HG03108 (cell line): ENCODE results near the gene ZNF674.

Source experiments
- ATAC-seq: cut with Tn5 transposase; IDR thresholded peaks from one replicate; pipeline ENCODE4 v1.9.1; 2021; ENCODE audit warnings: moderate library complexity; ENCODE audit not compliant: unreplicated experiment

The ZNF674 gene

GRCh38 chrX:46545111-46546005 is at the start of gene ZNF674:
ZNF674 (minus strand) TSS chrX:46545421; CDS start chrX:46542087, 3,334 bp downstream.
- peak; percentile 87 for ATAC-seq

- ATAC-seq = no peak
These were observed 44.9 kb upstream of the ZNF674 start for GRCh38 chrX:46589977-46590723.

GRCh38 chrX:46588263-46588662 is 43.0 kb upstream of the ZNF674 start:
- ATAC-seq = no peak

DNA sequence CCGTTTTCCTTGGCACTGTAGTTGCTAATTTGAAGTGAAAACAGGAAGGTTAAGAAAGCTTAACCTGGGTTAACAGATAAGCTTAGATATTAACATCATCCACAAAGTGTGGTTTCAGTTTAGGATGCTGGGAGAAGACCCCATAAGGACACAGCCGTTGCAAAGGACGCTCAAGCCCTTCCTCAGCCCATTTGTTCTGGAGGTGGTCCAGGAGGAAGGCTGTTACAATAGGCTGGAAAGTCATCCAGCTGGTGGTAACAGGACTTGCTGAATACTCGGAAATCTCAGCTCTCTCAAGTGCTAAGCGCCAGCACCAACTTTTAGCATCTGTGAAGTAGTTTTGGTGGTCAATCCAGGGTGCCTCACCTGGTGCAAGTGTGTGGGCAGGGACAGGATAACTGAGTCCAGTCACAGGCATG is 42.5 kb upstream of the ZNF674 start:
- no peak for ATAC-seq

- peak; percentile 72 for ATAC-seq
These were observed 41.9 kb upstream of the ZNF674 start for GRCh38 chrX:46587158-46587557.

- no peak for ATAC-seq
These were observed 39.5 kb upstream of the ZNF674 start for GRCh38 chrX:46584736-46585135.

DNA sequence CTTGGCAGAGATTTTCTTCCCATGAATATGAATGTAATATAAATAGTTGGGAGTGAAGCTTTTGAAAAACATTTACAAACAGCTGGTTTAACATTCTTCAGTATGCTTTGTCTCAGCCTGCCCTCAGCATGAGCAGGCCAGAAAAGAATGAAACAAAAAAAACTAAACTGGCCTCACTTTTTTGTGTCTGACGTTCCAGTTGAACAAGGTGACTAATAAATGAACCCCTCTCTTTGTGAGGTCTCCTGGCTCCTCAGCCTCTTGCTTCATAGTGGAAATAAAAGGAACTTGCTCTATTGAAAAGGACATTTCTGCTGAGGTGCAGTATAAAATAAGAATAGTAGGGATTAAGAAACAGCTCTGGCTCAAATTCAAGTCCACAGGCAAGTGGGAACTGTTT is 37.7 kb upstream of the ZNF674 start:
- ATAC-seq = no peak

- no peak for ATAC-seq
These were observed 37.1 kb upstream of the ZNF674 start for GRCh38 chrX:46582325-46582724.

- ATAC-seq = no peak
These were observed 35.4 kb upstream of the ZNF674 start for GRCh38 chrX:46580613-46581012.

- ATAC-seq = no peak
These were observed 34.0 kb upstream of the ZNF674 start for GRCh38 chrX:46579250-46579649.

DNA sequence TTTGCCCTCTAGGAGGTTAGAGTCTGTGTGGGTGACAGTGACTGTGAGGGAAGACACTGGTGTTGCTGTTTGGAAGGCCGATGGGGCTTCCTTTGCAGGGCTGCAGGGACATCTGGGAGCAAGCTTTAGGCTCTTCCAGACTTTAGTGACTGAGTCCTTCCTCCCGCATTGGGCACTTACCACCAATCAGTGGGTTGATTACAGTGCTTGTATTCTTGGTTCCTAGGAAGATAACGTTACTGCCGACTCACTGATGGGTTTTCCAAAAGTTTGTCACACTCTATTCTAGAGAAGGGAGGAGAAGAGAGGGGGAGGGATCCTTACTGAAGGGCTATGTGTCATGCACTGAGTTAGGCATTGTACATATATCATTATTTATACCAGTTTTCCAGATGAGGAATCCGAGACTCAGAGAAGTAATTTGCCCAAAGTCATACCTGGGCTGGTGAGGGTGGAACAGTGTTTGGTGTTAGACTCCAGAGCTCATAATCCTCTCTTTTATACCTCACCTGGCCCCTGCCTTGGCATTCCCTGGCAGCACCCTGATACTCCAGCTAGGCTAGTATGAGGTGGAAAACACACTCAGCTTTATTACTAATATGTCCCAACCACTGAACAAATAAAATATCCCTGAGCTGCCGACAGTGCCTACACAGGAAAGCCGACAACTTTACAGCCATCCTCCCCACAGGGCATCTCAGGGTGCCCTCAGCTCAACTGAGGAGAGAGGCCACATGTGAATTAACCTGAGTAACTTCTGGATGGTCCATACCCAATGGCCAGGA is 32.2 kb upstream of the ZNF674 start:
- ATAC-seq = no peak

DNA sequence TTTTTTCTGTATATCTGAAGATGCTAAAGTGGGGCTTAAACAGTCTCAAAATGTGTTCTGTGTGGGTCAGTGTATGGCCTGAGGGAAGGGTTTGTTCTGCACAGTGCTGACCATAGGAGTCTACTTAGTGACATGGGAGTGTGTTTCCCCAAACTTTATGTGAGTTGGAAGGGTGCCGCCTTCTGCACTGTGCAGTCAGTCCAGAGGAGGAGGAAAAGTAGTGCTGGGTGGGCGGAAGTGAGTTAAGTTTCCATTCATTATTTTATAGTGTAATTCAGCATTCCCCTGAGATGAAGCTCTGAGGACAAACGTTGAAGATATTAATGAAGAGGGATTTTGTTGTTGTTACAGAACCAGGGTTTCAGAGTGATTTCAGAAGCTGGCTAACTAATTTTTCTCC is 31.2 kb upstream of the ZNF674 start:
- ATAC-seq = no peak

DNA sequence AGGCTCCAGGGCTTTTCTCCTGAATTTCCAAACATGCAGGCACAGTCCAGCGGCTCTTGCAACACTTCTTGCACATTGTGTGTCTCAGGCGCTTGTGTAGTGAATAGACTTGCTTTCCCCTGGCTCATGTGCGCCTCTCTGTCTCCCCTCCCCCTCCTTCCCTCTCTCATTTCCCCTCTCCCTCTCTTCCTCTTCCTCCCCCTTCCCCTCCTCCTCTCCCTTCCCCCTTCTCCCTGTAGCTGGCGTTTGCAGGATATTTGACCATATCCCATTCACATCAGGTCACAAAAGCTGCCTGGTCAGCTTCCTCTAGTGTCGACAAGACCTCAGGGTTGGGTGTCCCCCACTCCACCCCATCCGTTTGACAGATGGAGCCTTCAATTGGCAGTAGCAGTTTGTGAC is 30.8 kb upstream of the ZNF674 start:
- no peak for ATAC-seq

DNA sequence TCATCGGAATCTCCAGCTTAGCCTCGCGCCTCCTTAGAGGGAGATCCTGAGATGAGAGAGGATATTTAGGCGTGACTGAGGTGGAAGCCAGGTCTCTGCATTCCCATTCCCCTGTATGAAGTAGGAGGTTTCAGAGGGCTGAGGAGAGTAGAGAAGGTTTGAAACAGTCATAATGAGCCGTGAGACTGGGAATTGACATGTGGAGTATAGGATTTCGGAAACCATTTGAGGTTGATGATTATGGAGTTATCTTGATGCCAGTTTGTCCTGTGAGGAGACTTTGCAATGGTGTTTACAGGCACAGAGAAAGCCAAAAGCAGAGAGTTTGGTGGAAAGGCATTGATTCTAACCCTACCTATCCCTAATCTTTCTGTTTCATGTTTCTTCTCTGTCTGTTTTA is 30.4 kb upstream of the ZNF674 start:
- ATAC-seq = no peak

DNA sequence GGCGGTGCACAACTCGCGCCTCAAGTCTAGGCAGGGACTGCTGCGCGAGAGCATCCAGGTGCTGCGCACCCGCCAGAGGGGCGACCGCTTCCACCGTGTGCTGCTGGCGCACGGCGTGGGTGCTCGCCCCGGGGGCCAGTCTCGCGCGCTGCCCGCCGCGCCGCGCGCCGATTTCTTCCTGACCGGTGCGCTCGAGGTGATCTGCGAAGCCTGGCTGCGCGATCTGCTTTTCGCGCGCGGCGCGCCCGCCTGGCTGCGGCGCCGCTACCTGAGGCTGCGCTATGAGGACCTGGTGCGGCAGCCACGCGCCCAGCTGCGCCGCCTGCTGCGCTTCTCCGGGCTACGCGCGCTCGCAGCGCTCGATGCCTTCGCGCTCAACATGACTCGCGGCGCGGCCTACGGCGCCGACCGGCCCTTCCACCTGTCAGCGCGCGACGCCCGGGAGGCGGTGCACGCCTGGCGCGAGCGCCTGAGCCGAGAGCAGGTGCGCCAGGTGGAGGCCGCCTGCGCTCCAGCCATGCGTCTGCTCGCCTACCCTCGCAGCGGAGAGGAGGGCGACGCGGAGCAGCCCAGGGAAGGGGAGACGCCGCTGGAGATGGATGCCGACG is 29.7 kb upstream of the ZNF674 start:
- peak; percentile 1 for ATAC-seq

DNA sequence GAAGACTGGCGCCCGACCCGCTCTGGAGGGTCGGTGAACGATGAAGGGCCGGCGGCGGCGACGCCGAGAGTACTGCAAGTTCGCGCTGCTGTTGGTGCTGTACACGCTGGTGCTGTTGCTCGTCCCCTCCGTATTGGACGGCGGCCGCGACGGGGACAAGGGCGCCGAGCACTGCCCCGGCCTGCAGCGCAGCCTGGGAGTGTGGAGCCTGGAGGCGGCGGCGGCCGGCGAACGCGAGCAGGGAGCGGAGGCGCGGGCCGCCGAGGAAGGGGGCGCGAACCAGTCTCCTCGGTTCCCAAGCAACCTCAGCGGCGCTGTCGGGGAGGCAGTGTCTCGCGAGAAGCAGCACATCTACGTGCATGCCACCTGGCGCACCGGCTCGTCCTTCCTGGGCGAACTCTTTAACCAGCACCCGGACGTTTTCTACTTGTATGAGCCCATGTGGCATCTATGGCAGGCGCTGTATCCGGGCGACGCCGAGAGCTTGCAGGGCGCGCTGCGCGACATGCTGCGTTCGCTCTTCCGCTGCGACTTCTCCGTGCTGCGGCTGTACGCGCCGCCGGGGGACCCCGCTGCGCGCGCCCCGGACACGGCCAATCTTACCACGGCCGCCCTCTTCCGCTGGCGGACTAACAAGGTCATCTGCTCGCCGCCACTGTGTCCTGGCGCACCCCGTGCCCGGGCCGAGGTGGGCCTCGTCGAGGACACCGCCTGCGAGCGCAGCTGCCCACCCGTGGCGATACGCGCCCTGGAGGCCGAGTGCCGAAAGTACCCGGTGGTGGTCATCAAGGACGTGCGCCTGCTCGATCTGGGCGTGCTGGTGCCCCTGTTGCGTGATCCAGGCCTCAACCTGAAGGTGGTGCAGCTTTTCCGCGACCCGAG is 28.9 kb upstream of the ZNF674 start:
- peak; percentile 24 for ATAC-seq

- peak; percentile 38 for ATAC-seq
These were observed 28.2 kb upstream of the ZNF674 start, which contains the start of gene CHST7 for GRCh38 chrX:46573331-46573891. CHST7 (plus strand) TSS chrX:46573765; CDS start chrX:46573932, 167 bp downstream.

DNA sequence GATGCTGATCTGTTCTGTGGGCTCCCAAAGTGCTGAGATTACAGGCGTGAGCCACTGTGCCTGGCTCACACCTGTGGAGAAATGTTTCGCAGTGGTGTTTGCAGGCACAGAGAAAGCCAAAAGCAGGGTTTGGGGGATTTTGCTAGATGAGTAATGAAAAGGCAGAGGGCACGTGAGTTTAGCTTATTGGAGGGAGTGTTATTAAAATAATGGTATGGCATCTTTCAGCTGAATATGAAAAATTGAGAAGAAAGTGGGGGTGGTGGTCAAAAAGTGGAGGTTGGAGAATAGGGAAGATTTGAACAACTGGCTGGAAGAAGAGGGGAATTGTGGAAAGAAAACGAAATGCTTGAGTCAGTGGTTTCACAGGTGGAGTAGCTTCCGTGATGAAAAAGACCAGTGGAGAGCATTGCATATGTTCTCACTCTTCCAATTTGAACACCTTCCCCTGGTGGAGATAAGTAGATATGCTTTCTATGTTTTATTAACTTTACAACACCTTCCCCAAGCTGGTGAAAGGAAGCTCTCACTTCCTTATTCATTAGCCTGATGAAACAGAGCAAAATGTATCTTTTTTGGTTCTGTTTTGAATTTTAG is 27.2 kb upstream of the ZNF674 start:
- ATAC-seq = peak; percentile 32
